BLaER1 (cell line): ENCODE results near the gene UGT3A1.
"Not testable (repeated sequence)": the region's sequence is repeated elsewhere in the genome, so short reads cannot be mapped to it uniquely, and the experiment has no call there.

Source experiments
- H3K27ac ChIP-seq: shearing (Covaris generic); formaldehyde crosslinking; 2 replicates; pipeline ENCODE4 v1.8.1; 2022
- H3K27me3 ChIP-seq: shearing (Covaris generic); formaldehyde crosslinking; 2 replicates; pipeline ENCODE4 v1.8.1; 2022
- H3K36me3 ChIP-seq: shearing (Covaris generic); formaldehyde crosslinking; 2 replicates; pipeline ENCODE4 v1.8.1; 2022
- H3K4me1 ChIP-seq: shearing (Covaris generic); formaldehyde crosslinking; 2 replicates; pipeline ENCODE4 v1.8.1; 2022
- H3K4me2 ChIP-seq: shearing (Covaris generic); formaldehyde crosslinking; 2 replicates; pipeline ENCODE4 v1.8.1; 2022
- H3K4me3 ChIP-seq: shearing (Covaris generic); formaldehyde crosslinking; 2 replicates; pipeline ENCODE4 v1.8.1; 2022
- H3K9ac ChIP-seq: shearing (Covaris generic); formaldehyde crosslinking; 2 replicates; pipeline ENCODE4 v1.8.1; 2022
- H3K9me3 ChIP-seq: shearing (Covaris generic); formaldehyde crosslinking; 2 replicates; pipeline ENCODE4 v1.8.1; 2022
- H4K20me1 ChIP-seq: shearing (Covaris generic); formaldehyde crosslinking; 2 replicates; pipeline ENCODE4 v1.8.1; 2022
- Cebpa-rat ChIP-seq: shearing (Covaris generic); IDR thresholded peaks from 2 replicates; pipeline ENCODE4 v1.8.1; 2022

The UGT3A1 gene

GRCh38 chr5:36026706-36027465 lies 35.7 kb upstream of the UGT3A1 start:
- no peak overlapping the region for H3K27ac ChIP-seq
- TF ChIP-seq Cebpa-rat: no peak
- no peak overlapping the region for H3K9ac ChIP-seq
- H3K4me2 ChIP-seq: no peak overlapping the region
- H3K4me1 ChIP-seq: peaks cover 29% of the 10 kb centered on the region
- peaks cover 55% of the 10 kb centered on the region for H3K9me3 ChIP-seq
- no peaks in the 10 kb centered on the region for H3K27me3 ChIP-seq
- peaks cover 16% of the 10 kb centered on the region for H3K36me3 ChIP-seq
- no peak overlapping the region for H3K4me3 ChIP-seq
- no peaks in the 10 kb centered on the region for H4K20me1 ChIP-seq

- not testable (repeated sequence) for H3K36me3 ChIP-seq
These were observed 31.1 kb upstream of the UGT3A1 start for GRCh38 chr5:36022246-36022645.

GRCh38 chr5:36019584-36019983 lies 28.4 kb upstream of the UGT3A1 start:
- not testable (repeated sequence) for H3K9ac ChIP-seq, H3K27ac ChIP-seq, H3K4me2 ChIP-seq, H3K36me3 ChIP-seq, H3K27me3 ChIP-seq, H3K4me3 ChIP-seq, H3K4me1 ChIP-seq, H4K20me1 ChIP-seq
- peaks cover 58% of the 10 kb centered on the region for H3K9me3 ChIP-seq

More at GRCh38 chr5:36022246-36022645, 31.1 kb upstream of the UGT3A1 start:
- H3K4me1 ChIP-seq, H3K9ac ChIP-seq, H3K27ac ChIP-seq, H3K27me3 ChIP-seq, H3K4me2 ChIP-seq, H4K20me1 ChIP-seq, H3K4me3 ChIP-seq: not testable (repeated sequence)
- H3K9me3 ChIP-seq: peaks cover 55% of the 10 kb centered on the region

GRCh38 chr5:36017622-36018021 lies 26.4 kb upstream of the UGT3A1 start:
- H3K27ac ChIP-seq: no peak overlapping the region
- TF ChIP-seq Cebpa-rat: no peak

GRCh38 chr5:36017004-36017403 lies 25.8 kb upstream of the UGT3A1 start:
- no peak for TF ChIP-seq Cebpa-rat
- Histone ChIP-seq H3K4me2 (no peak overlapping the region), H3K4me3 (no peak overlapping the region), H4K20me1 (no peaks in the 10 kb centered on the region), H3K9ac (no peak overlapping the region), H3K27me3 (no peaks in the 10 kb centered on the region), H3K4me1 (no peaks in the 10 kb centered on the region), H3K27ac (no peak overlapping the region), H3K36me3 (peaks cover 5% of the 10 kb centered on the region; the same call in 1 of the 2 replicates), H3K9me3 (peaks cover 69% of the 10 kb centered on the region)

More at GRCh38 chr5:36017622-36018021, 26.4 kb upstream of the UGT3A1 start:
- Histone ChIP-seq H3K9ac (no peak overlapping the region), H3K27me3 (no peaks in the 10 kb centered on the region), H3K36me3 (peaks cover 5% of the 10 kb centered on the region; the same call in 1 of the 2 replicates), H3K9me3 (peaks cover 67% of the 10 kb centered on the region), H3K4me3 (no peak overlapping the region), H3K4me2 (no peak overlapping the region), H4K20me1 (no peaks in the 10 kb centered on the region), H3K4me1 (no peaks in the 10 kb centered on the region)

- no peak overlapping the region for H3K27ac ChIP-seq
- H3K4me2 ChIP-seq: no peak overlapping the region
- no peak overlapping the region for H3K9ac ChIP-seq
- no peaks in the 10 kb centered on the region for H4K20me1 ChIP-seq
- H3K4me3 ChIP-seq: no peak overlapping the region
- H3K36me3 ChIP-seq: peaks cover 5% of the 10 kb centered on the region; the same call in 1 of the 2 replicates
- H3K9me3 ChIP-seq: peaks cover 82% of the 10 kb centered on the region
- no peak for TF ChIP-seq Cebpa-rat
- H3K27me3 ChIP-seq: no peaks in the 10 kb centered on the region
- H3K4me1 ChIP-seq: no peaks in the 10 kb centered on the region
These were observed 22.0 kb upstream of the UGT3A1 start for GRCh38 chr5:36013182-36013581.

GRCh38 chr5:36009698-36010097 lies 18.5 kb upstream of the UGT3A1 start:
- Histone ChIP-seq H3K36me3 (no peaks in the 10 kb centered on the region), H3K27ac (no peak overlapping the region), H3K9ac (no peak overlapping the region), H4K20me1 (no peaks in the 10 kb centered on the region), H3K9me3 (peaks cover 90% of the 10 kb centered on the region), H3K4me3 (no peak overlapping the region), H3K4me1 (no peaks in the 10 kb centered on the region), H3K27me3 (no peaks in the 10 kb centered on the region), H3K4me2 (no peak overlapping the region)
- TF ChIP-seq Cebpa-rat: no peak

GRCh38 chr5:36007366-36007765 lies 16.2 kb upstream of the UGT3A1 start:
- no peak for TF ChIP-seq Cebpa-rat
- Histone ChIP-seq H3K27me3 (no peaks in the 10 kb centered on the region), H3K36me3 (no peaks in the 10 kb centered on the region)

GRCh38 chr5:36006163-36006562 lies 15.0 kb upstream of the UGT3A1 start:
- no peaks in the 10 kb centered on the region for H4K20me1 ChIP-seq
- no peak for TF ChIP-seq Cebpa-rat
- no peaks in the 10 kb centered on the region for H3K36me3 ChIP-seq
- no peaks in the 10 kb centered on the region for H3K27me3 ChIP-seq
- H3K4me2 ChIP-seq: no peak overlapping the region
- H3K27ac ChIP-seq: no peak overlapping the region
- no peaks in the 10 kb centered on the region for H3K4me1 ChIP-seq
- H3K4me3 ChIP-seq: no peak overlapping the region
- H3K9ac ChIP-seq: no peak overlapping the region
- H3K9me3 ChIP-seq: peaks cover 61% of the 10 kb centered on the region

More at GRCh38 chr5:36007366-36007765, 16.2 kb upstream of the UGT3A1 start:
- Histone ChIP-seq H3K27ac (no peak overlapping the region), H3K4me3 (no peak overlapping the region), H3K9ac (no peak overlapping the region), H3K9me3 (peaks cover 69% of the 10 kb centered on the region), H4K20me1 (no peaks in the 10 kb centered on the region), H3K4me1 (no peaks in the 10 kb centered on the region), H3K4me2 (no peak overlapping the region)

GRCh38 chr5:36001032-36001431 lies 9.8 kb upstream of the UGT3A1 start:
- no peaks in the 10 kb centered on the region for H3K4me1 ChIP-seq
- no peak overlapping the region for H3K27ac ChIP-seq
- TF ChIP-seq Cebpa-rat: no peak
- no peak overlapping the region for H3K4me2 ChIP-seq
- H3K36me3 ChIP-seq: no peaks in the 10 kb centered on the region
- no peak overlapping the region for H3K4me3 ChIP-seq
- H3K9ac ChIP-seq: no peak overlapping the region
- H4K20me1 ChIP-seq: no peaks in the 10 kb centered on the region
- H3K9me3 ChIP-seq: peaks cover 16% of the 10 kb centered on the region; the same call in 1 of the 2 replicates
- H3K27me3 ChIP-seq: no peaks in the 10 kb centered on the region
